ENCODE measurements around the gene UMODL1. TPM values are rescaled to one million over a fixed set of nuclear protein-coding genes. Genes with fewer than 3 reads are reported as not detected.

Gene UMODL1
- total and polyA plus RNA-seq, 10 of the 15 experiments (the other 5 are each of a cell fraction or from before 2014, with no cell fraction given), result 0.01 to 0.11 (median 0.03) TPM; not detected in 5

- TF ChIP-seq SIX5 (IDR thresholded peaks at IDR 0.05; ENCODE audit: low read depth, low read length, severe bottlenecking) (no peak), SMARCA5 (IDR thresholded peaks at IDR 0.05) (no peak), TCF3 (IDR thresholded peaks at IDR 0.05; ENCODE audit: borderline replicate concordance, insufficient read depth, low read depth, low read length) (no peak), PKNOX1 (IDR thresholded peaks at IDR 0.05) (no peak), PAX8 (IDR thresholded peaks at IDR 0.05) (no peak)
These were observed 10.8 kb downstream of the UMODL1 start (continued) for GRCh38 chr21:42081931-42082381.

GRCh38 chr21:42082501-42083360, 11.6 kb downstream of the UMODL1 start:
- no peak for DNase-seq (ENCODE audit: low read depth, low spot score)
- no TSS peak for BruUV-seq (replicated peaks)
- Histone ChIP-seq H3K4me1 (ENCODE audit: control insufficient read depth, insufficient read depth, low read length) (peaks cover 23% of the 10 kb centered on the region), H3K4me2 (ENCODE audit: control insufficient read depth, insufficient read depth) (no peak overlapping the region), H3K9ac (ENCODE audit: control insufficient read depth, insufficient read depth, low read length) (no peak overlapping the region), H3K27me3 (replicated peaks in 1 of 2; ENCODE audit: control insufficient read depth in 2 of 2, insufficient read depth in 2 of 2, low read length in 1 of 2) (no peaks in the 10 kb centered on the region), H3K36me3 (ENCODE audit: control insufficient read depth in 2 of 2, insufficient read depth in 2 of 2, low read length in 1 of 2) (no peaks in the 10 kb centered on the region), H3K79me2 (ENCODE audit: control insufficient read depth, insufficient read depth, low read length) (no peaks in the 10 kb centered on the region), H3K9me3 (replicated peaks; ENCODE audit: control insufficient read depth, insufficient read depth, low read length) (no peaks in the 10 kb centered on the region), H4K20me1 (ENCODE audit: control insufficient read depth, insufficient read depth) (no peaks in the 10 kb centered on the region), H3K4me3 (no peak overlapping the region), H3K27ac (ENCODE audit: control insufficient read depth, insufficient read depth) (no peak overlapping the region), H2AFZ (ENCODE audit: control insufficient read depth, low read depth, low read length) (no peak overlapping the region)
- no peak for FAIRE-seq
- intact Hi-C loops (cut with micrococcal nuclease; ENCODE audit: unreplicated experiment), result no loop called here
- ChIA-PET RAD21 (ENCODE audit: unreplicated experiment) (no interaction called here), CTCF (interaction anchor here (0.6 kb wide), 2 partner anchors 34 to 511 kb away, joined by 3 read pairs; no protein-coding TSS in a partner anchor), POLR2A (no interaction called here), SMC1A (ENCODE audit: uncharacterized antibody, unreplicated experiment) (interaction anchor here (0.9 to 1.6 kb wide), 2 partner anchors 15 to 172 kb away, joined by 3 to 4 read pairs; no protein-coding TSS in a partner anchor)
- no peak for ATAC-seq
- TF ChIP-seq MAX (IDR thresholded peaks at IDR 0.05; ENCODE audit: low read depth, low read length), result no peak
- TF ChIP-seq USF1 (IDR thresholded peaks at IDR 0.05; ENCODE audit: borderline replicate concordance, extremely low read length, insufficient read depth, low read depth, low read length), result no peak
- TF ChIP-seq BCL3 (IDR thresholded peaks at IDR 0.05; ENCODE audit: borderline replicate concordance, insufficient read depth, low read depth, low read length, poor library complexity, severe bottlenecking), result no peak
- TF ChIP-seq CHD4 (IDR thresholded peaks at IDR 0.05), result no peak
- TF ChIP-seq NRF1 (conservative IDR thresholded peaks at IDR 0.05; ENCODE audit: low read depth, low read length), result no peak
- in situ Hi-C loops (cut with MboI), result no loop called here
- WGBS (ENCODE audit: insufficient coverage, insufficient replicate concordance, low lambda C conversion rate, missing lambda C conversion rate), result 56% methylated on average over 22 of the region's 22 CpGs

All from GM12878 (cell line).